ENCODE results near the gene NEB.
"Not testable (repeated sequence)": the region's sequence is repeated elsewhere in the genome, so short reads cannot be mapped to it uniquely, and the experiment has no call there.

Gene NEB

DNA sequence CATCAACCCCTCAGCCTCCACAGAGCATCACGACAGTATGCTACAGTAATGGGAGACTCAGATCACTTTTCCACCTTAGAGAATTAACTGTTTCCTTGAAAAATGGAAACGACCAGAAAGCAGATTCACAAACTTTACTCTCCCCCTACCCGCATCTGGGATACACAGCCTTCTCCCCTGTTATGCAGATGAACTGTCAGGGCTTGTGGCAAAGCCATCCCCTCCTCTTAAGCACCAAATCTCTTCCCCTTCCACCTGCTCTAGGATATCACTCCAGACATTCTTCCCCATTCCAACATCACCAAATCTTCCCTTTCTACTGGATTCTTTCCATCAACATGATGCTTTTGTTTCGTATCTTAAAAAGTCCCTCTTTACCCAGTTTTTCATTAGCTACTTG is 26.4 kb downstream of the NEB start:
- TF ChIP-seq, protein P1, sequence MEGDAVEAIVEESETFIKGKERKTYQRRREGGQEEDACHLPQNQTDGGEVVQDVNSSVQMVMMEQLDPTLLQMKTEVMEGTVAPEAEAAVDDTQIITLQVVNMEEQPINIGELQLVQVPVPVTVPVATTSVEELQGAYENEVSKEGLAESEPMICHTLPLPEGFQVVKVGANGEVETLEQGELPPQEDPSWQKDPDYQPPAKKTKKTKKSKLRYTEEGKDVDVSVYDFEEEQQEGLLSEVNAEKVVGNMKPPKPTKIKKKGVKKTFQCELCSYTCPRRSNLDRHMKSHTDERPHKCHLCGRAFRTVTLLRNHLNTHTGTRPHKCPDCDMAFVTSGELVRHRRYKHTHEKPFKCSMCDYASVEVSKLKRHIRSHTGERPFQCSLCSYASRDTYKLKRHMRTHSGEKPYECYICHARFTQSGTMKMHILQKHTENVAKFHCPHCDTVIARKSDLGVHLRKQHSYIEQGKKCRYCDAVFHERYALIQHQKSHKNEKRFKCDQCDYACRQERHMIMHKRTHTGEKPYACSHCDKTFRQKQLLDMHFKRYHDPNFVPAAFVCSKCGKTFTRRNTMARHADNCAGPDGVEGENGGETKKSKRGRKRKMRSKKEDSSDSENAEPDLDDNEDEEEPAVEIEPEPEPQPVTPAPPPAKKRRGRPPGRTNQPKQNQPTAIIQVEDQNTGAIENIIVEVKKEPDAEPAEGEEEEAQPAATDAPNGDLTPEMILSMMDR (conservative IDR thresholded peaks at IDR 0.05; ENCODE audit: low read depth, low read length) = no peak
- H3K4me3 ChIP-seq (ENCODE audit: low read depth, low read length) = no peak overlapping the region
- DNase-seq (ENCODE audit: low read depth) = no peak

DNA sequence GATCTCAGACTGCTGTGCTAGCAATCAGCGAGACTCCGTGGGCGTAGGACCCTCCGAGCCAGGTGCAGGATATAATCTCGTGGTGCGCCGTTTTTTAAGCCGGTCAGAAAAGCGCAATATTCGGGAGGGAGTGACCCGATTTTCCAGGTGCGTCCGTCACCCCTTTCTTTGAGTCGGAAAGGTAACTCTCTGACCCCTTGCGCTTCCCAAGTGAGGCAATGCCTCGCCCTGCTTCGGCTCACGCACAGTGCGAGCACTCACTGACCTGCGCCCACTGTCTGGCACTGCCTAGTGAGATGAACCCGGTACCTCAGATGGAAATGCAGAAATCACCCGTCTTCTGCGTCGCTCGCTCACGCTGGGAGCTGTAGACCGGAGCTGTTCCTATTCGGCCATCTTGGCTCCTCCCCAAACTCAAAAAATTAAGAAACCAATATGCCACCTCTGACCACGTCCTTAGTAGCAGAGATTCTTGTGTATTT is 29.8 kb downstream of the NEB start:
- not testable (repeated sequence) for H3K4me3 ChIP-seq (ENCODE audit: low read depth, low read length); DNase-seq (ENCODE audit: low read depth)

DNA sequence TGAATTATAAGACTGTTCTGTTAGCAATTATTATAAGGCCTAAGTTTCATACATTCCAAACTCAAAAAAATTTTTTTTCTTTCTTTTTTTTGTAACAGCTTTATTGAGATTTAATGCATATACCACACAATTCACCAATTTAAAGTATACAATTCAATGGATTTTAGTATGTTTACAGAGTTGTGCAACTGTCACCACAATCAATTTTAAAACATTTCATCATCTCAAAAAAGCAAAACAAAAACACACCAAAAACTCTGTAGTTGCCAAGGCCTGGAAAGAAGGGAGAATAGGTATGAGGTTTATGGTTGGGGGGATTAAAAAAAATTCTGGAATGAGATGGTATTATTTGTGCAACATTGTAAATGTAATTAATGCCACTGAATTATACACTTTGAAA is 36.1 kb downstream of the NEB start:
- not testable (repeated sequence) for H3K4me3 ChIP-seq (ENCODE audit: low read depth, low read length); DNase-seq (ENCODE audit: low read depth)

DNA sequence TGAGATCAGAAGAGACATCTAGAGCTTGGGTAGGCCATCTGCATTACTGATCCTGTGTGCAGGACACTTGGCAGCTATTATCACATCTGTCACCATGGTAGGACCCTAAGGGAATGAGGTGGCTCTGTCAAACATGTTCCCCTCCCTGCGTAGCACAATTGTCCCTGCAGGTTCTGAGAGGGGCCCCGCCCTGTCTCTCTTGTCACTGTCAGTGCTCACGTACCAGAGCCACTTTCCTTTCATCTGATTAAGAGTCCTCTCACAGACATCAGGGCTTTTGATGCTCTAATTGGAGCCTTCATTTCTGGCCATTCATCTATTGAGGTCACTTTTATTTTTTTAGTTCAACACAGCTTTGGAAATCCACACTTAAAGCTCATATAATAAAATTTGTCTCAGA is 38.5 kb downstream of the NEB start:
- no peak for DNase-seq (ENCODE audit: low read depth)
- no peak overlapping the region for H3K4me3 ChIP-seq (ENCODE audit: low read depth, low read length)
- TF ChIP-seq, protein P1 (conservative IDR thresholded peaks at IDR 0.05; ENCODE audit: low read depth, low read length) = no peak

DNA sequence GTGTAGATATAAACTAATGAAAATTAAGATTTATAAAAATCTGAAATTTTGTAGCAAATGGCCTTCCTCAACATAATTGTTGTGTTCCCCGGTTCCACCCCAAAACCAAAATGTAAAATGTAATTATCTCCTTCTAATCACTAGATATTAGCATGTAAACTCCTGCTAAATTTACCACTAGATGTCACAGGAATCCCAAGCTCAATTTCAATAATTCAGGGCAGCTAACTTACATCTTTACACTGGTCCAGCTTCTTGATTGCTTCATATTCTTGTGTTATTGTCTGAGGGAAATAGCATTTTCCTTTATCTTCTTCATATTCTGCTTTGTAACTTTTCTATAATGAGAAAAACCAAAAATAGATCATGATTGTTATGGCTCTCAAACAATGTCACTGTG is 42.6 kb downstream of the NEB start:
- no peak for DNase-seq (ENCODE audit: low read depth)
- H3K4me3 ChIP-seq (ENCODE audit: low read depth, low read length) = no peak overlapping the region
- TF ChIP-seq, protein P1 (conservative IDR thresholded peaks at IDR 0.05; ENCODE audit: low read depth, low read length) = no peak

DNA sequence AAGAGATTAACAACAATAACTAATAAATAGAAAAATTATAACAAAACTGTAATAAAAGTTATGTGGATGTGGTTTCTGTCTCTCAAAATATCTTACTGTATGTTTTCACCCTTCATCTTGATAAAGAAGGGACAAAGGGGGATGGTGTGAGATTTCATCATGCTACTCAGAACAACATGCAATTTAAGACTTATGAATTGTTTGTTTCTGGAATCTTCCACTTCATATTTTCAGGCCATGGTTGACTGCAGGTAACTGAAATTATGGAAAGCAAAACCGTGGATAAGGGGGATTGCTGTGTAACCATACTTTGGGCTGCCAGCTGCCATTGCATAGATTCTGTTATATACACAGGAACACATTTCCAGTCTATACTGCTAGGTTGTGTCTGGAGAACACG is 45.6 kb downstream of the NEB start:
- TF ChIP-seq, protein P1 (conservative IDR thresholded peaks at IDR 0.05; ENCODE audit: low read depth, low read length) = no peak
- no peak overlapping the region for H3K4me3 ChIP-seq (ENCODE audit: low read depth, low read length)
- no peak for DNase-seq (ENCODE audit: low read depth)

DNA sequence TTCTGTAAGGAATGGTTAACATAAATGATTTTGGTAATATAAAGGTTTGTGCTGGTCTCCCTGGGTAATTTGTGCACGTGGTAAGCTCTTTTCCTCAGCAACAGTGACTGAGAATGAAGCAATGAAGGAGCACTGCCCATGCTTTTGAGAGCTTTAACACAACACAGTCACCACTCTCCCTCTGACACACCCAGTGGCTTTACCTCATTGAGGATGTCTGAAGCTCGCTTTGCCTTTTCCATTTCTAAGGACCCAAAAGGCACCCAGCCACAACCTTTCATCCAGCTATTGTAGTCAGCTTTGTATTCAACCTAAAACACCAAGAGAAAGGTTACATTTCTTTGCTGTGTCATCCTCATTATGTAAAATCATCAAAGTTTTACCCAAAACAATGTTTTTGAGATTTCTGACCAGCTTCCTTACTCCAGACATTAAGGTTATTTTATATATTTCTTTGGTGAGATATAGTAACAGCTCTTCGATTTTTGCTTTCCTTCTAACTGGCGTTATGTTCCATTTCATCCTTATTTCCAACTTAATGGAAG is 51.7 kb downstream of the NEB start:
- TF ChIP-seq, protein P1 (conservative IDR thresholded peaks at IDR 0.05; ENCODE audit: low read depth, low read length) = no peak
- H3K4me3 ChIP-seq (ENCODE audit: low read depth, low read length) = no peak overlapping the region
- no peak for DNase-seq (ENCODE audit: low read depth)

DNA sequence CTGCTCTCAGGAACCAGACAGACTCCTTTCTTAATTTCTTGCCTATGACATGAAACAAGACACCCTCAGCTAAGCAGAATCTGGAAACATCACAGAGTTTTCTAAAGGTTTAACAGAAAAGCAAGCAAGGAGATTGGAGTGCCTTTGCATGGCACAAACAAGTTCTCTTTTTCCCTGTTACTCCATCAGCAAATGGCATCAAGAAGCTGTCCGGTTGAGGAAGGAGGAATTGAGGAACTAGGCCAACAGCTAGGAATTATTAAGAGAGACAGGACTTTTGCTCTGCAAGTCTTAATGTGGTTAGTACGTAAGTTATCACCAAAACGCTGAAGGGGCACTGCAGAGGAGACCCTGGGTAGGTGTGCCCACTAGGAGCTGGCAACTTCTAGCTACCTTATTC is 53.2 kb downstream of the NEB start:
- H3K4me3 ChIP-seq (ENCODE audit: low read depth, low read length) = no peak overlapping the region
- DNase-seq (ENCODE audit: low read depth) = no peak
- TF ChIP-seq, protein P1 (conservative IDR thresholded peaks at IDR 0.05; ENCODE audit: low read depth, low read length) = no peak

Measured in choroid plexus epithelial cell (primary cell).